C4-2B (cell line): Measurements from ENCODE around the gene CLTC.

Source experiments
- ZFX ChIP-seq: fragments of 450-650 bp; IDR thresholded peaks from 2 replicates; pipeline ENCODE4 v1.6.1; 2017
- TF ChIP-seq, protein P1 (sequence below): fragments of 450-650 bp; conservative IDR thresholded peaks from 2 replicates; pipeline ENCODE4 v1.5.1; 2017; ENCODE audit warnings: mild to moderate bottlenecking

GRCh38 chr17:59734226-59734625, 114.5 kb downstream of the CLTC start:
- TF ChIP-seq, protein P1, sequence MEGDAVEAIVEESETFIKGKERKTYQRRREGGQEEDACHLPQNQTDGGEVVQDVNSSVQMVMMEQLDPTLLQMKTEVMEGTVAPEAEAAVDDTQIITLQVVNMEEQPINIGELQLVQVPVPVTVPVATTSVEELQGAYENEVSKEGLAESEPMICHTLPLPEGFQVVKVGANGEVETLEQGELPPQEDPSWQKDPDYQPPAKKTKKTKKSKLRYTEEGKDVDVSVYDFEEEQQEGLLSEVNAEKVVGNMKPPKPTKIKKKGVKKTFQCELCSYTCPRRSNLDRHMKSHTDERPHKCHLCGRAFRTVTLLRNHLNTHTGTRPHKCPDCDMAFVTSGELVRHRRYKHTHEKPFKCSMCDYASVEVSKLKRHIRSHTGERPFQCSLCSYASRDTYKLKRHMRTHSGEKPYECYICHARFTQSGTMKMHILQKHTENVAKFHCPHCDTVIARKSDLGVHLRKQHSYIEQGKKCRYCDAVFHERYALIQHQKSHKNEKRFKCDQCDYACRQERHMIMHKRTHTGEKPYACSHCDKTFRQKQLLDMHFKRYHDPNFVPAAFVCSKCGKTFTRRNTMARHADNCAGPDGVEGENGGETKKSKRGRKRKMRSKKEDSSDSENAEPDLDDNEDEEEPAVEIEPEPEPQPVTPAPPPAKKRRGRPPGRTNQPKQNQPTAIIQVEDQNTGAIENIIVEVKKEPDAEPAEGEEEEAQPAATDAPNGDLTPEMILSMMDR = no peak
- TF ChIP-seq ZFX = no peak
